ENCODE data around the gene NLRP11. TPM values are rescaled to one million over a fixed set of nuclear protein-coding genes. Genes with fewer than 3 reads are reported as not detected.
"Not testable (repeated sequence)": the region's sequence is repeated elsewhere in the genome, so short reads cannot be mapped to it uniquely, and the experiment has no call there.

NLRP11 gene
- total RNA-seq, 1 experiment from 2014 or later = not detected

GRCh38 chr19:55802281-55802680 lies 29.5 kb downstream of the NLRP11 start:
- in situ Hi-C loops (cut with HindIII; ENCODE audit: low pct_unique_long_range_greater_than_20kb, low sequenced_read_pairs) = no loop called here
- no peak for DNase-seq (ENCODE audit: low read depth)

GRCh38 chr19:55801416-55801815 lies 30.4 kb downstream of the NLRP11 start:
- in situ Hi-C loops (cut with HindIII; ENCODE audit: low pct_unique_long_range_greater_than_20kb, low sequenced_read_pairs) = no loop called here
- no peak for DNase-seq (ENCODE audit: low read depth)

GRCh38 chr19:55795021-55795420 lies 36.8 kb downstream of the NLRP11 start:
- in situ Hi-C loops (cut with HindIII; ENCODE audit: low pct_unique_long_range_greater_than_20kb, low sequenced_read_pairs) = no loop called here
- no peak for DNase-seq (ENCODE audit: low read depth)

- no peak for DNase-seq (ENCODE audit: low read depth)
- in situ Hi-C loops (cut with HindIII; ENCODE audit: low pct_unique_long_range_greater_than_20kb, low sequenced_read_pairs) = no loop called here
Measured at GRCh38 chr19:55781112-55781511, 50.7 kb downstream of the NLRP11 start.

GRCh38 chr19:55778331-55778730 lies 53.5 kb downstream of the NLRP11 start:
- in situ Hi-C loops (cut with HindIII; ENCODE audit: low pct_unique_long_range_greater_than_20kb, low sequenced_read_pairs) = no loop called here
- no peak for DNase-seq (ENCODE audit: low read depth)

- no peak for DNase-seq (ENCODE audit: low read depth)
- in situ Hi-C loops (cut with HindIII; ENCODE audit: low pct_unique_long_range_greater_than_20kb, low sequenced_read_pairs) = no loop called here
Measured at GRCh38 chr19:55777528-55777927, 54.3 kb downstream of the NLRP11 start.

GRCh38 chr19:55769632-55770031 lies 62.2 kb downstream of the NLRP11 start:
- in situ Hi-C loops (cut with HindIII; ENCODE audit: low pct_unique_long_range_greater_than_20kb, low sequenced_read_pairs); DNase-seq (ENCODE audit: low read depth): not testable (repeated sequence)

- DNase-seq (ENCODE audit: low read depth); in situ Hi-C loops (cut with HindIII; ENCODE audit: low pct_unique_long_range_greater_than_20kb, low sequenced_read_pairs): not testable (repeated sequence)
Measured at GRCh38 chr19:55768818-55769217, 63.0 kb downstream of the NLRP11 start, which contains the start of gene RFPL4AL1. RFPL4AL1 (plus strand) TSS chr19:55769118; CDS start chr19:55771805, 2,687 bp downstream.

- in situ Hi-C loops (cut with HindIII; ENCODE audit: low pct_unique_long_range_greater_than_20kb, low sequenced_read_pairs) = no loop called here
Measured at GRCh38 chr19:55766466-55766865, 65.3 kb downstream of the NLRP11 start.

GRCh38 chr19:55758797-55759196 lies 73.0 kb downstream of the NLRP11 start, which contains the start of gene RFPL4A:
RFPL4A (plus strand) TSS chr19:55759097; CDS start chr19:55761801, 2,704 bp downstream.
- DNase-seq (ENCODE audit: low read depth); in situ Hi-C loops (cut with HindIII; ENCODE audit: low pct_unique_long_range_greater_than_20kb, low sequenced_read_pairs): not testable (repeated sequence)

More at GRCh38 chr19:55766466-55766865, 65.3 kb downstream of the NLRP11 start:
- no peak for DNase-seq (ENCODE audit: low read depth)

- not testable (repeated sequence) for DNase-seq (ENCODE audit: low read depth)
Measured at GRCh38 chr19:55756808-55757207, 75.0 kb downstream of the NLRP11 start.

GRCh38 chr19:55753401-55753800 lies 78.4 kb downstream of the NLRP11 start:
- in situ Hi-C loops (cut with HindIII; ENCODE audit: low pct_unique_long_range_greater_than_20kb, low sequenced_read_pairs) = no loop called here
- DNase-seq (ENCODE audit: low read depth) = no peak

More at GRCh38 chr19:55756808-55757207, 75.0 kb downstream of the NLRP11 start:
- in situ Hi-C loops (cut with HindIII; ENCODE audit: low pct_unique_long_range_greater_than_20kb, low sequenced_read_pairs) = not testable (repeated sequence)

- in situ Hi-C loops (cut with HindIII; ENCODE audit: low pct_unique_long_range_greater_than_20kb, low sequenced_read_pairs) = no loop called here
- DNase-seq (ENCODE audit: low read depth) = no peak
Measured at GRCh38 chr19:55750715-55751114, 81.1 kb downstream of the NLRP11 start.

GRCh38 chr19:55738302-55738701 lies 93.5 kb downstream of the NLRP11 start, which contains the start of gene NLRP9:
NLRP9 (minus strand) TSS chr19:55738402; CDS start chr19:55738374, 28 bp downstream.
- DNase-seq (ENCODE audit: low read depth) = no peak
- in situ Hi-C loops (cut with HindIII; ENCODE audit: low pct_unique_long_range_greater_than_20kb, low sequenced_read_pairs) = no loop called here

Other genes with a start within 250 kb of the NLRP11 start
- gene FIZ1, start 232.5 kb downstream of the NLRP11 start, total RNA-seq (2014; rRNA removed; shearing (Covaris generic); ENCODE audit: low replicate concordance) = 12.3 and 13.4 TPM in 2 replicates
- 15.5 and 31.0 TPM in 2 replicates for gene ZNF524, start 231.7 kb downstream of the NLRP11 start, total RNA-seq (2014; rRNA removed; shearing (Covaris generic); ENCODE audit: low replicate concordance)
- 0.87 and 1.7 TPM in 2 replicates for gene ZNF865, start 226.4 kb downstream of the NLRP11 start, total RNA-seq (2014; rRNA removed; shearing (Covaris generic); ENCODE audit: low replicate concordance)
- gene ZNF784, start 207.4 kb downstream of the NLRP11 start, total RNA-seq (2014; rRNA removed; shearing (Covaris generic); ENCODE audit: low replicate concordance) = 3.6 and 14.3 TPM in 2 replicates
- 2.3 and 12.1 TPM in 2 replicates for gene ZNF580, start 191.0 kb downstream of the NLRP11 start, total RNA-seq (2014; rRNA removed; shearing (Covaris generic); ENCODE audit: low replicate concordance)
- 10.8 and 23.3 TPM in 2 replicates for gene ZNF581, start 188.3 kb downstream of the NLRP11 start, total RNA-seq (2014; rRNA removed; shearing (Covaris generic); ENCODE audit: low replicate concordance)
- gene CCDC106, start 183.8 kb downstream of the NLRP11 start, total RNA-seq (2014; rRNA removed; shearing (Covaris generic); ENCODE audit: low replicate concordance) = 7.8 and 9.3 TPM in 2 replicates
- gene U2AF2, start 177.0 kb downstream of the NLRP11 start, total RNA-seq (2014; rRNA removed; shearing (Covaris generic); ENCODE audit: low replicate concordance) = 129 and 183 TPM in 2 replicates
- gene EPN1, start 156.8 kb downstream of the NLRP11 start, total RNA-seq (2014; rRNA removed; shearing (Covaris generic); ENCODE audit: low replicate concordance) = 117 and 123 TPM in 2 replicates
- not detected in 2 replicates for gene NLRP9, start 93.6 kb downstream of the NLRP11 start, total RNA-seq (2014; rRNA removed; shearing (Covaris generic); ENCODE audit: low replicate concordance)
- not detected in 2 replicates for gene RFPL4A, start 72.9 kb downstream of the NLRP11 start, total RNA-seq (2014; rRNA removed; shearing (Covaris generic); ENCODE audit: low replicate concordance)
- not detected in 2 replicates for gene RFPL4AL1, start 62.9 kb downstream of the NLRP11 start, total RNA-seq (2014; rRNA removed; shearing (Covaris generic); ENCODE audit: low replicate concordance)
- not detected in 2 replicates for gene NLRP4, start 4.5 kb upstream of the NLRP11 start, total RNA-seq (2014; rRNA removed; shearing (Covaris generic); ENCODE audit: low replicate concordance)
- gene NLRP13, start 100.3 kb upstream of the NLRP11 start, total RNA-seq (2014; rRNA removed; shearing (Covaris generic); ENCODE audit: low replicate concordance) = not detected in 2 replicates
- gene NLRP8, start 115.8 kb upstream of the NLRP11 start, total RNA-seq (2014; rRNA removed; shearing (Covaris generic); ENCODE audit: low replicate concordance) = not detected in 2 replicates
- not detected in 2 replicates for gene NLRP5, start 154.8 kb upstream of the NLRP11 start, total RNA-seq (2014; rRNA removed; shearing (Covaris generic); ENCODE audit: low replicate concordance)

Data from Caki2 (cell line).